Measurements from ENCODE around the gene ULBP2.
A peak's percentile ranks its signal among the peaks of the same experiment; 100 is the strongest.
"Not testable (repeated sequence)": the region's sequence is repeated elsewhere in the genome, so short reads cannot be mapped to it uniquely, and the experiment has no call there.

ULBP2 gene

DNA sequence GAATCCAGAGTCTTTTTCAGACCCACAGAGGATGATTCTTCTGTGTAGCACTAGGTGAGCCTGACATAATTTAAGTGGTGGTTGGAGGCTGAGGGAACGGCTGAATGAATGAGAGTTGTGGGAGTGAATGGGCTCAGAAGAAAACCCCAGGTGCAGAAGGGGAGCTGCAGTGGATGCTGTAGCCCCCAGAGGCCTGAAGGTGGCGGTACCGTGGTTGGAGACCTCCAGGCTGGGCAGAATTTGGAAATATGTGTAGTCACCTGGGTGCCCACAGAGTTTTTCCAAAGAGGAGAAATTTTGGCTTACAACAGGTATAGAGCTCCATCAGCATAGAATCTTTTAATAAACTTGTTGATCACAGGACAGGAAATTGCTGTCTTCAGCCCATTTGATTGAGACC, 12.4 kb upstream of the ULBP2 start:
- no peak for DNase-seq

GRCh38 chr6:149931501-149931900, 10.3 kb upstream of the ULBP2 start:
- DNase-seq, result no peak

- no peak for DNase-seq
These were observed 8.8 kb upstream of the ULBP2 start for GRCh38 chr6:149933036-149933435.

DNA sequence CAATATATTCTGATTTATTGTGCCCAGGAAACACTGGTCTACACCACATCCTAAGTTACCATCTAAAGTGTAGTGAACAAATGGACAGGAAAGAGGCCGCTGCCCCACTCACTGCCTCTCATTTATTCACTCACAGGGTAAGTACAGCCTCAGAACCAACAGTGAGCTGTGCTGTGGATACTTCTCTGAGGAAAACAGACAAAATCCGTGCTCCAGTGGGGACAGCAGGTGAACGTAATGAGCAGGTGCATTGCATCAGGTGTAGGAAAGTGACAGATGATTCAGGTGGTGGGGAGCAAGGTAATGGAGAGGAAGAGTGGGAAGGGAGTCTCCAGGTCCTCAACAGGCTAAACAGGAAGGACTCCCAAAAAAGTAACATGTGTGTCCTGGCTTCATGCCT, 8.4 kb upstream of the ULBP2 start:
- no peak for DNase-seq

- peak; percentile 49 for DNase-seq
These were observed 7.3 kb upstream of the ULBP2 start for GRCh38 chr6:149934249-149935156.

DNA sequence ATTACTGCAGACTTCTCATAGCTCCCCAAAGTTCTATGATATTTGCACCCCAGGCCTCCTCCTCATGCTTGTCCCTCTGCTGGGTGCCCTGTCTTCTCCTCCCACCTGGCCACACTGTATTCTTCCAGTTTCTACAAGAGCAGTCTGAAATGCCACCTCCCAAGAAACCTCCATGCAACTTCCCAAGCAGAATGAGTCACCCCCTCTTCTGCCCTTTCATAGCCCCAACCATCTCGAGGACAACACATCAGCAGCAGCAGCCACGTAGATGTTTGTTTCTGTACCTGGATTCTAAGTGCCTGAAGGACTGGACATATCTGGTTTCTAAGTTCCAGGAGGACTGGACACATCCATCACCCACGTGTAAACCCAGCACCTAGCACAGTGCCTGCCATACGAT, 6.6 kb upstream of the ULBP2 start:
- no peak for DNase-seq

DNA sequence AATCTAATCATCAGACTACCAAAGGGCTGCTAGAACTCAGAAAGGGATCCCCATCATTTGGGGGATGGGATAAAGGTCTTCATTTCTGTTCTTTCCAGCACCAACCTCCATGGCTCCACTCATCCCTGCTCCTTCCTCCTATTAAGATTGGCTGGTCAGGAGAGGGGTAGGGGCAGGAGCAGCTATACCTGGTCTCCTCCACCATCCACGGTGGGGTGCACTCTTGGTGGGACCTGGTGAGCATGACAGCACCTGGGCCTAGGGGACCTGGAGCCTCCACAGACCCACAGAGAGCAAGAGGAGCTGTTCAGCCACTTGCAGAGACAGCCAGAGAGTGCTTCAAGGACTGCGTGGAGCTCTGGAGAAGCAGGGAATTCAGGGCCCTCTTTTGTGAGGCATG, 6.1 kb upstream of the ULBP2 start:
- no peak for DNase-seq

- DNase-seq, result no peak
These were observed 5.1 kb upstream of the ULBP2 start for GRCh38 chr6:149936743-149937142.

- not testable (repeated sequence) for DNase-seq
These were observed 3.7 kb upstream of the ULBP2 start for GRCh38 chr6:149938013-149938570.

- no peak for DNase-seq
These were observed 3.1 kb upstream of the ULBP2 start for GRCh38 chr6:149938571-149939355.

DNA sequence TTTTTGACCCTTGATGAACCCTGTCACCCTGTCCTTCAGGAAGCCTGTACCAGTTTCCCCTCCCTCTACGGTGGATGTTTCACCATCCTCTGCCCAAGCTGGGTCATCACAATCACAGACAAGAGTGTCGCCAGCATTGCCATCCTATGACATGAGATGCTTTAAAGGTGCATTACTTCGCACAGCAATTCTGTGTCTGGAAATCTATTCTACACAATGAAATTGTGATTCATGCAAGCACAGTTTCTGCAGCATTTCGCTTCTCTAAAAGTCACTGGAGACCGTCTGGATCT, 2.5 kb upstream of the ULBP2 start:
- DNase-seq, result no peak

GRCh38 chr6:149939909-149940671, 1.7 kb upstream of the ULBP2 start:
- no peak for DNase-seq

DNA sequence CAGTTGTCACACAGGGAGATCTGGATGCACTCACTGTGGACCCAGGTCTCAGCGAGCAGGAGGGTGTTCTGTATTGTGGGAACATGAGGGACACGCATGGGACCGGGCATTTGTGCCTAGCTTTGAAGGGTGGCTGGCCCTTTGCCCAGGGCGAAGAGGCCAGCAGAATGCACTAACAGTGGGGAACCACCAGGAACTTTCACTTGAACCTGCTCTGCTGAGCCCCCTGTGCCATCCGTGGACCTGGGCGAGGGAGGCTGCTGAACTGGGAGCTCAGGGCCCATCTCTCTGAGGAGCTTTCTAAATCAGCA, 1.2 kb upstream of the ULBP2 start:
- DNase-seq, result no peak

DNA sequence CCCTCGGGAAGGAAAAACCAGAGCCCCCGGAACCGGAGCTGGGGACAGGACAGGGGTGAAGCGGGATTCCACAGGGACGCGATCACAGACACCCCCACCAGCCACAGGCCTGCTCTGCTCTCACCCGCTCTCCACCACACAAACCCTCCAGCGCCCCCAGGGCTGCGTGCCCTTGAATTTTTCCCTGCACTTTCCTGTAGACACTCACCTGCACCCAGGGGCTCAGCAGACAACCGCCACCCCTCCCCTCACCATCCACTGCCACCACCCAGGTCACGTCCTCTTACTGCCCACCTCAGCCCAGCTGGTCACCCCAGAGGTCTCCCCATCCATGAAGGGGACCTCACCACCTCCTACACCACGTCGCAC, 631 bp downstream of the ULBP2 start:
- no peak for DNase-seq

DNA sequence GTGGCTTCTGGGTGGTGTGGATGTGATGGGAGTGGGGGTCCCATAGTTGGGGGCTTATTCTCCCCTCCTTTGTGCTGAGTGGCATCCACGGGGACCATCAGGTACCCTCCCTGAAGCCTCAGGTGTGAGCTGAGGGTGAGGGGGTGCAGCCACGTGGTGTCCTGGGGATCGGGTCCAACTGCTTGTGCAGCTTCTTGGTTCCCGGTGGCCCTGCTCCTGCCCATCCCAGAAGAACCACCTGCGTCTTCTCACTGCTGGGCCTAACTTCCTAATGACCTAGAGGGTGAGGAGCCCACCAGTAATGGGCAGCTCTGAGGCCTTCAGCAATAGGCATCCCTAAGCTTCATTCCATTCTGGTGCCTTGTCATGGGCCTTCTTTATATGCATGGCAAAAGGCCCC, 1.5 kb downstream of the ULBP2 start:
- DNase-seq, result not testable (repeated sequence)

GRCh38 chr6:149945276-149945675, 3.5 kb downstream of the ULBP2 start:
- not testable (repeated sequence) for DNase-seq

DNA sequence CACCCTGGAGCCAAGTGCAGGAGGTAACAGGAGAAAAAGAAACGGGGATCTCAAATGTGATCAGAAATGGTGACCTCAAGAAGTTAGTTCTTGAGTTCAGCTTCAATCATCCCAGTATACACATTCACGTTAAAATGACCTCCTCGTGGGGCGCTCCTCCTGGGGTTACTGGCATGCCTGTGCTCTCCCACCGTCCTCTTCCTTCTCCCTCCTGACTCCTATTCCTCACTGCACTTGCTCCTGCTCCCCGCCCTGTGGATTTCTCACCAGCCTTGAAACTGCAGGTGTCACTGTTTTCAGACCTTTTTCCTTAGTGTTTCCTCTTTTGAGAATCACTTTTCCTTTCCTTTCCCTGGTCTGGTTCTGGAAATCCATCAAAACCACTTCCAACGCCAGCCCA, 4.8 kb downstream of the ULBP2 start:
- not testable (repeated sequence) for DNase-seq

GRCh38 chr6:149947533-149947932, 5.7 kb downstream of the ULBP2 start:
- not testable (repeated sequence) for DNase-seq

DNA sequence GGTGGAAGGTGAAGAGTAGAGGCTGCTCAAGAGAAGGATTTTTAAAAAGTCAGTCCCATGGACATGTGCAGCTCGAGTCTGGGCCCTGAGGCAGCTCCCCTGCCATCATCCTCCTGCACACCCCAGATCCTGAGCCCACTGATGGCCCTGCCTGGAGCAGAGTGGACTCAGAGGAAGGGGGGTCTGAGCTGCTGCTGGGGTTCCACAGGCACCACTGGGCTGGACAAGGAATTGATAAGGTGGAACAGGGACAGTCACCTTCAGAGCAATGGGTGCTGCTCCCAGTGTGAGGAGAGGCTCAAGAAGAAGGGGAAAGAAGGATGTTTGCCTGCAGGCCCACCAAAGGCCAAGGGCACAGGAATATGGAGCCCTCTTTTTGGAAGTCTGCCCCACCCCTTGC, 6.2 kb downstream of the ULBP2 start:
- no peak for DNase-seq

DNA sequence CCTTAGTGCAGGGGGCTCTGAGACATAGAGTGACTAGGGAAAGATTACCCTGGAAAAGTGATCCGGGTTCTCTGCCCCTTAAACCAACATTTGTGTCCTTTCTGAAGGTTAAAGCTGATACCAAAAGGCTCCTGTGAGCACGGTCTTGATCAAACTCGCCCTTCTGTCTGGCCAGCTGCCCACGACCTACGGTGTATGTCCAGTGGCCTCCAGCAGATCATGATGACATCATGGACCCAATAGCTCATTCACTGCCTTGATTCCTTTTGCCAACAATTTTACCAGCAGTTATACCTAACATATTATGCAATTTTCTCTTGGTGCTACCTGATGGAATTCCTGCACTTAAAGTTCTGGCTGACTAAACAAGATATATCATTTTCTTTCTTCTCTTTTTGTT, 6.8 kb downstream of the ULBP2 start:
- no peak for DNase-seq

DNA sequence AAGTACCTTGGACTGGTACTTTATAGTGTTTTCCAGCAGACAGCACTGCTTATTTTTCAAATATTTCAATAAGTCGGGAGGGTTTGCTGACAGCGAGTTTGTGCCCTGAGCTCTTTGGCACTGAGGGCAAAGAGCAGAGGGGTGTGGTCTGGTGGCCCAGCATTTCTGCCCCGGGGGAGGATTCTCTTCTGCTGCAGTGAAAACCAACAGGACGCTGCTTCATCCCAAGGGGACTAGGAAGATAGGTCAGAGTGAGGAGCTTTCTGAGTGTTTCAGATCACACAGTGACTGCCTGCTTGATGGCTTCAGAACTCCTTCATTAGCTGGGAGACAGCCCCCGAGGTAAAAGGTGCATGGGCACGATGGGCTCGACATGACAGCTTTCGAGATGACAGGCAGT, 8.6 kb downstream of the ULBP2 start:
- DNase-seq, result no peak

- DNase-seq, result no peak
These were observed 9.3 kb downstream of the ULBP2 start for GRCh38 chr6:149951096-149951495.

GRCh38 chr6:149951626-149952025, 9.8 kb downstream of the ULBP2 start:
- DNase-seq, result no peak

GRCh38 chr6:149953390-149953789, 11.6 kb downstream of the ULBP2 start:
- DNase-seq, result not testable (repeated sequence)
